ENCODE results near the gene SNX4.
"Not testable (repeated sequence)": the region's sequence is repeated elsewhere in the genome, so short reads cannot be mapped to it uniquely, and the experiment has no call there.

GRCh38 chr3:125520563-125520919, 539 bp upstream of the SNX4 start:
- not testable (repeated sequence) for TF ChIP-seq ELF1 (IDR thresholded peaks at IDR 0.05); CTCF (IDR thresholded peaks at IDR 0.05); TAF1 (IDR thresholded peaks at IDR 0.05; ENCODE audit: borderline replicate concordance, low read depth, low read length); SMC3 (IDR thresholded peaks at IDR 0.05; ENCODE audit: low read depth, low read length); NFIC (IDR thresholded peaks at IDR 0.05; ENCODE audit: borderline replicate concordance); POLR2AphosphoS5 (IDR thresholded peaks at IDR 0.05; ENCODE audit: low read depth, low read length); USF2 (IDR thresholded peaks at IDR 0.05; ENCODE audit: borderline replicate concordance, low read depth, low read length); FOXJ3 (CRISPR knock-in tag; IDR thresholded peaks at IDR 0.05); RCOR1 (IDR thresholded peaks at IDR 0.05; ENCODE audit: low read length)

All from SK-N-SH (cell line).